Thyroid gland (tissue), 4 donors: ENCODE measurements around the gene JAKMIP3.

ENCODE experiments used
- POLR2A ChIP-seq, 2 donors: fragments of 450-650 bp; IDR thresholded peaks; one replicate each; pipeline ENCODE4 v1.6.1; 2017; ENCODE audit warnings: antibody characterized with exemption in 2 of 2, mild to moderate bottlenecking in 2 of 2, moderate library complexity in 1 of 2
- TF ChIP-seq, protein P1 (sequence below), 6 experiments: fragments of 200-600 bp in 3 of 6; fragments of 450-650 bp in 3 of 6; sonication (generic) in 3 of 6; IDR thresholded peaks; one replicate each; pipeline ENCODE4 v1.5.1; 2016 to 2019; ENCODE audit warnings: antibody characterized with exemption in 6 of 6, mild to moderate bottlenecking in 2 of 6, inconsistent platforms in 1 of 6, moderate library complexity in 1 of 6

GRCh38 chr10:132054564-132054963 is 11.2 kb upstream of the JAKMIP3 start:
- TF ChIP-seq POLR2A (IDR thresholded peaks at IDR 0.05): no peak
- TF ChIP-seq, protein P1, sequence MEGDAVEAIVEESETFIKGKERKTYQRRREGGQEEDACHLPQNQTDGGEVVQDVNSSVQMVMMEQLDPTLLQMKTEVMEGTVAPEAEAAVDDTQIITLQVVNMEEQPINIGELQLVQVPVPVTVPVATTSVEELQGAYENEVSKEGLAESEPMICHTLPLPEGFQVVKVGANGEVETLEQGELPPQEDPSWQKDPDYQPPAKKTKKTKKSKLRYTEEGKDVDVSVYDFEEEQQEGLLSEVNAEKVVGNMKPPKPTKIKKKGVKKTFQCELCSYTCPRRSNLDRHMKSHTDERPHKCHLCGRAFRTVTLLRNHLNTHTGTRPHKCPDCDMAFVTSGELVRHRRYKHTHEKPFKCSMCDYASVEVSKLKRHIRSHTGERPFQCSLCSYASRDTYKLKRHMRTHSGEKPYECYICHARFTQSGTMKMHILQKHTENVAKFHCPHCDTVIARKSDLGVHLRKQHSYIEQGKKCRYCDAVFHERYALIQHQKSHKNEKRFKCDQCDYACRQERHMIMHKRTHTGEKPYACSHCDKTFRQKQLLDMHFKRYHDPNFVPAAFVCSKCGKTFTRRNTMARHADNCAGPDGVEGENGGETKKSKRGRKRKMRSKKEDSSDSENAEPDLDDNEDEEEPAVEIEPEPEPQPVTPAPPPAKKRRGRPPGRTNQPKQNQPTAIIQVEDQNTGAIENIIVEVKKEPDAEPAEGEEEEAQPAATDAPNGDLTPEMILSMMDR (IDR thresholded peaks at IDR 0.05): no peak
